ENCODE data around the gene SRCAP. TPM values are rescaled to one million over a fixed set of nuclear protein-coding genes. Genes with fewer than 3 reads are reported as not detected.
A peak's percentile ranks its signal among the peaks of the same experiment; 100 is the strongest.

SRCAP gene
- total RNA-seq, 1 experiment from 2014 or later: 7.4 TPM

DNA sequence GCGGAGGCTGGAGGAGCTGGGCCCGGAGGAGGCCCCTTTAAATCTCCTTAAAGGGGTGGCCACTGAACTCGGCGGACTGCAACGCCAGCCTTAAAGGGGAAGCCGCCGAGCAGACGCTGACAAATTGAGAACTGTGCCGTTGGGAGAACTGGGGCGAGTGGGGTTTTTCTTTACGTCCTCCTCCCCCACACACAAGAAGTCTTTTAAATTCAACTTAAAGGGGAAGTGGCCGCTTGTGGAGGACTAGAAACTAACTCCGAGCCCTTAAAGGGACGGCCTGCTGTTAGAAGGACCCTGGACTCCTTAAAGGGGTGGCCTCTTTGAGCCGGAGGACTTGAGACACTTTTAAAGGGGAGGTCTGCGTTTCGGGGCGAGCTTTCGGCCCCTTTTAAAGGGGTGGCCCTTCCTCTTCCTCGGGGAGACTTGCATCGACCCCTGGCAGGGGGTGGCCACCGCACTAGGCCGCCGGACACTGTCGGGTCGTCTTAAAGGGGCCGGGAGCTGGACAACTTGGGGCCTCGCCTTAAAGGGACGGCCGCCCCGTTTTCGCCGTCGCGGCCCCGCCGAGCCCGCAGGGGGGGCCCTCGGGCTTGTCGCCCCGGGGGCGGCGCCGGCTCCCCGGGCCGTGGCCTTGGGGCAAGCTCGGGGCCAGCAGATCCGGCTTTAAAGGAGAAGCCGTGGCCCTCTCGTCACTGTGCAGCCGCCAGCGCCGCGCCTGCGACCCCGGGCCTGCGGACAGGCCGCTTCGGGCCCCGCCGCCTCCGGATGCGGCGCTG is 40.1 kb upstream of the SRCAP start:
- Histone ChIP-seq H3K27me3 (ENCODE audit: control insufficient read depth, insufficient read depth, low read length) (peaks cover 25% of the 10 kb centered on the region), H3K36me3 (replicated peaks; ENCODE audit: control insufficient read depth, insufficient read depth, low read length) (peaks cover 4% of the 10 kb centered on the region), H3K4me3 (ENCODE audit: insufficient read depth, low read depth, low read length) (peak overlapping the region; percentile 85)
- peak; percentile 91 for DNase-seq

- Histone ChIP-seq H3K27me3 (ENCODE audit: control insufficient read depth, insufficient read depth, low read length) (peaks cover 25% of the 10 kb centered on the region), H3K4me3 (ENCODE audit: insufficient read depth, low read depth, low read length) (peak overlapping the region; percentile 85), H3K36me3 (replicated peaks; ENCODE audit: control insufficient read depth, insufficient read depth, low read length) (peaks cover 4% of the 10 kb centered on the region)
- DNase-seq: peak; percentile 60
Measured at GRCh38 chr16:30659507-30660423, 39.2 kb upstream of the SRCAP start.

- H3K36me3 ChIP-seq (replicated peaks; ENCODE audit: control insufficient read depth, insufficient read depth, low read length): peaks cover 4% of the 10 kb centered on the region
- peak; percentile 27 for DNase-seq
- H3K4me3 ChIP-seq (ENCODE audit: insufficient read depth, low read depth, low read length): no peak overlapping the region
- H3K27me3 ChIP-seq (ENCODE audit: control insufficient read depth, insufficient read depth, low read length): peaks cover 30% of the 10 kb centered on the region
Measured at GRCh38 chr16:30660424-30661261, 38.3 kb upstream of the SRCAP start.

- peaks cover 4% of the 10 kb centered on the region for H3K36me3 ChIP-seq (replicated peaks; ENCODE audit: control insufficient read depth, insufficient read depth, low read length)
- H3K4me3 ChIP-seq (ENCODE audit: insufficient read depth, low read depth, low read length): no peak overlapping the region
- DNase-seq: peak; percentile 41
- peaks cover 43% of the 10 kb centered on the region for H3K27me3 ChIP-seq (ENCODE audit: control insufficient read depth, insufficient read depth, low read length)
Measured at GRCh38 chr16:30662449-30662848, 36.5 kb upstream of the SRCAP start.

- peaks cover 4% of the 10 kb centered on the region for H3K36me3 ChIP-seq (replicated peaks; ENCODE audit: control insufficient read depth, insufficient read depth, low read length)
- peaks cover 47% of the 10 kb centered on the region for H3K27me3 ChIP-seq (ENCODE audit: control insufficient read depth, insufficient read depth, low read length)
- DNase-seq: no peak
Measured at GRCh38 chr16:30663038-30663437, 35.9 kb upstream of the SRCAP start.

GRCh38 chr16:30663820-30664219 is 35.2 kb upstream of the SRCAP start:
- H3K27me3 ChIP-seq (ENCODE audit: control insufficient read depth, insufficient read depth, low read length): peaks cover 53% of the 10 kb centered on the region
- no peak overlapping the region for H3K4me3 ChIP-seq (ENCODE audit: insufficient read depth, low read depth, low read length)
- DNase-seq: peak; percentile 47
- peaks cover 4% of the 10 kb centered on the region for H3K36me3 ChIP-seq (replicated peaks; ENCODE audit: control insufficient read depth, insufficient read depth, low read length)

More at GRCh38 chr16:30663038-30663437, 35.9 kb upstream of the SRCAP start:
- no peak overlapping the region for H3K4me3 ChIP-seq (ENCODE audit: insufficient read depth, low read depth, low read length)

DNA sequence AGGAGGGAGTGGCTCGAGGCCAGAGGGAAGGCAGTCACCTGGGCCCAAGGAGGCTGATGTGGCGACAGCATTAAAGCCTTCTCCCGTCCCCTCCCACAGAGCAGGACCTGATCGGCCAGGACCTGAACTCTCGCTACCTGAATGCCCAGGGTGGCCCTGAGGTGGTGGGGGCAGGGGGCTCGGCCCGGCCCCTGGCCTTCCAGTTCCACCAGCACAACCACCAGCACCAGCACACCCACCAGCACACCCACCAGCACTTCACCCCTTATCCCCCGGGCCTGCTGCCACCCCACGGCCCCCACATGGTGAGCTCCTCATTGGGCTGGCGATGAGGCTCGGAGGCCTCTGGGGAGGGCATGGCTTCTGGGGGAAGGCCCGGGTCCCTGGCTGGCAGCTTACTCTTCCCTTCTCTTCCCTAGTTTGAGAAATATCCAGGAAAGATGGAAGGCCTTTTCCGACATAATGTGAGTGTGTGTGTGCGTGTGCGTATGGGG is 34.3 kb upstream of the SRCAP start:
- peaks cover 4% of the 10 kb centered on the region for H3K36me3 ChIP-seq (replicated peaks; ENCODE audit: control insufficient read depth, insufficient read depth, low read length)
- DNase-seq: peak; percentile 56
- peaks cover 54% of the 10 kb centered on the region for H3K27me3 ChIP-seq (ENCODE audit: control insufficient read depth, insufficient read depth, low read length)
- H3K4me3 ChIP-seq (ENCODE audit: insufficient read depth, low read depth, low read length): no peak overlapping the region

GRCh38 chr16:30665155-30665829 is 33.7 kb upstream of the SRCAP start:
- H3K4me3 ChIP-seq (ENCODE audit: insufficient read depth, low read depth, low read length): no peak overlapping the region
- H3K27me3 ChIP-seq (ENCODE audit: control insufficient read depth, insufficient read depth, low read length): peaks cover 55% of the 10 kb centered on the region
- H3K36me3 ChIP-seq (replicated peaks; ENCODE audit: control insufficient read depth, insufficient read depth, low read length): peaks cover 4% of the 10 kb centered on the region
- DNase-seq: peak; percentile 58

GRCh38 chr16:30665830-30666190 is 33.2 kb upstream of the SRCAP start:
- DNase-seq: peak; percentile 26
- Histone ChIP-seq H3K27me3 (ENCODE audit: control insufficient read depth, insufficient read depth, low read length) (peaks cover 55% of the 10 kb centered on the region), H3K4me3 (ENCODE audit: insufficient read depth, low read depth, low read length) (no peak overlapping the region), H3K36me3 (replicated peaks; ENCODE audit: control insufficient read depth, insufficient read depth, low read length) (peaks cover 4% of the 10 kb centered on the region)

- peak; percentile 24 for DNase-seq
- peaks cover 56% of the 10 kb centered on the region for H3K27me3 ChIP-seq (ENCODE audit: control insufficient read depth, insufficient read depth, low read length)
- peaks cover 4% of the 10 kb centered on the region for H3K36me3 ChIP-seq (replicated peaks; ENCODE audit: control insufficient read depth, insufficient read depth, low read length)
- no peak overlapping the region for H3K4me3 ChIP-seq (ENCODE audit: insufficient read depth, low read depth, low read length)
Measured at GRCh38 chr16:30666681-30667080, 32.3 kb upstream of the SRCAP start.

- DNase-seq: peak; percentile 28
- no peak overlapping the region for H3K4me3 ChIP-seq (ENCODE audit: insufficient read depth, low read depth, low read length)
- H3K27me3 ChIP-seq (ENCODE audit: control insufficient read depth, insufficient read depth, low read length): peaks cover 61% of the 10 kb centered on the region
- peaks cover 4% of the 10 kb centered on the region for H3K36me3 ChIP-seq (replicated peaks; ENCODE audit: control insufficient read depth, insufficient read depth, low read length)
Measured at GRCh38 chr16:30667361-30667905, 31.5 kb upstream of the SRCAP start.

- Histone ChIP-seq H3K4me3 (ENCODE audit: insufficient read depth, low read depth, low read length) (no peak overlapping the region), H3K36me3 (replicated peaks; ENCODE audit: control insufficient read depth, insufficient read depth, low read length) (no peaks in the 10 kb centered on the region), H3K27me3 (ENCODE audit: control insufficient read depth, insufficient read depth, low read length) (peaks cover 68% of the 10 kb centered on the region)
- DNase-seq: peak; percentile 44
Measured at GRCh38 chr16:30668393-30668792, 30.6 kb upstream of the SRCAP start.

- DNase-seq: peak; percentile 46
- Histone ChIP-seq H3K36me3 (replicated peaks; ENCODE audit: control insufficient read depth, insufficient read depth, low read length) (no peaks in the 10 kb centered on the region), H3K4me3 (ENCODE audit: insufficient read depth, low read depth, low read length) (no peak overlapping the region), H3K27me3 (ENCODE audit: control insufficient read depth, insufficient read depth, low read length) (peaks cover 76% of the 10 kb centered on the region)
Measured at GRCh38 chr16:30669026-30669902, 29.7 kb upstream of the SRCAP start.

All from H7 (cell line).